ENCODE data around the gene PAQR9. TPM values are rescaled to one million over a fixed set of nuclear protein-coding genes. Genes with fewer than 3 reads are reported as not detected.

PAQR9 gene
- total and polyA plus RNA-seq, 9 of the 15 experiments (the other 6 are each of a cell fraction or from before 2014, with no cell fraction given), result 0.04 to 0.58 (median 0.22) TPM

GRCh38 chr3:142958707-142959106 lies 4.8 kb downstream of the PAQR9 start (continued):
- TF ChIP-seq TEAD4 (IDR thresholded peaks at IDR 0.05; ENCODE audit: low read length) (no peak), TEAD4 (CRISPR knock-in tag; IDR thresholded peaks at IDR 0.05; ENCODE audit: borderline replicate concordance) (no peak), ZBTB7A (IDR thresholded peaks at IDR 0.05; ENCODE audit: borderline replicate concordance, control insufficient read depth, low read depth, low read length) (no peak), ARID3A (IDR thresholded peaks at IDR 0.05; ENCODE audit: borderline replicate concordance, low read depth, low read length) (peak; percentile 27; the same call in 1 of the 2 replicates), CEBPG (CRISPR knock-in tag; IDR thresholded peaks at IDR 0.05) (no peak), CEBPG (tag; conservative IDR thresholded peaks at IDR 0.05 in 1 of 2, IDR thresholded peaks at IDR 0.05 in 1 of 2) (0 out of 4 replicates have a peak, but pooled peaks of 1 of the 2 experiments have one; percentile 20), ZBTB11 (CRISPR knock-in tag; IDR thresholded peaks at IDR 0.05) (no peak), ATF1 (CRISPR knock-in tag; IDR thresholded peaks at IDR 0.05) (no peak), ATF1 (tag; IDR thresholded peaks at IDR 0.05) (no peak), SUPT5H (IDR thresholded peaks at IDR 0.05) (no peak), ZC3H11A (IDR thresholded peaks at IDR 0.05; ENCODE audit: low read depth, low read length) (no peak), KLF16 (IDR thresholded peaks at IDR 0.05) (no peak), TFAM (CRISPR knock-in tag; conservative IDR thresholded peaks at IDR 0.05) (no peak), ZKSCAN1 (IDR thresholded peaks at IDR 0.05; ENCODE audit: low read depth, low read length) (no peak), STAG1 (CRISPR knock-in tag; IDR thresholded peaks at IDR 0.05; ENCODE audit: borderline replicate concordance) (no peak), SNAPC5 (CRISPR knock-in tag; IDR thresholded peaks at IDR 0.05) (no peak), HDAC3 (IDR thresholded peaks at IDR 0.05; ENCODE audit: borderline replicate concordance, partially characterized antibody) (no peak), HNRNPK (IDR thresholded peaks at IDR 0.05; ENCODE audit: low read depth, low read length, poor library complexity, severe bottlenecking) (no peak), TAL1 (IDR thresholded peaks at IDR 0.05) (no peak), SPI1 (IDR thresholded peaks at IDR 0.05; ENCODE audit: borderline replicate concordance, low read depth, low read length) (no peak), ZNF121 (CRISPR knock-in tag; conservative IDR thresholded peaks at IDR 0.05) (no peak)

Measured in K562 (cell line).